Colonic mucosa (tissue), 4 donors: ENCODE data around the gene PIK3R2. TPM values are rescaled to one million over a fixed set of nuclear protein-coding genes. Genes with fewer than 3 reads are reported as not detected.
"Not testable (repeated sequence)": the region's sequence is repeated elsewhere in the genome, so short reads cannot be mapped to it uniquely, and the experiment has no call there.

ENCODE experiments used
- DNase-seq: peaks from one replicate; pipeline ENCODE4 v3.0.0-alpha.2; 2020
- H3K27ac ChIP-seq: fragments of 200-600 bp; one replicate; pipeline ENCODE4 v1.8.0; 2021
- H3K27me3 ChIP-seq: fragments of 200-600 bp; one replicate; pipeline ENCODE4 v1.8.0; 2021
- H3K36me3 ChIP-seq: fragments of 200-600 bp; one replicate; pipeline ENCODE4 v1.8.0; 2021
- H3K4me1 ChIP-seq: fragments of 200-600 bp; one replicate; pipeline ENCODE4 v1.8.0; 2021; ENCODE audit warnings: mild to moderate bottlenecking
- H3K4me3 ChIP-seq: fragments of 200-600 bp; one replicate; pipeline ENCODE4 v1.8.0; 2021
- H3K9ac ChIP-seq, 2 donors: one replicate each; pipeline ENCODE4 v1.7.0; 2013; ENCODE audit warnings: control low read depth in 2 of 2, low read depth in 2 of 2, low read length in 2 of 2
- H3K9me3 ChIP-seq: fragments of 200-600 bp; one replicate; pipeline ENCODE4 v1.8.0; 2021
- CTCF ChIP-seq: fragments of 200-600 bp; IDR thresholded peaks from one replicate; pipeline ENCODE4 v1.8.0; 2022; ENCODE audit warnings: antibody characterized with exemption, mild to moderate bottlenecking
- intact Hi-C: fragments of 100-400 bp; cut with DNase I; formaldehyde crosslinking; loops from one replicate; pipeline ENCODE4 v1.14.1; 2022
- total RNA-seq, 2 donors: library from RNA; stranded (reverse); fragmentation: NEBNext Ultra II Directional in 1 of 2; extraction: Animal tissue kit (Norgen Biotek cat#: 25700) in 1 of 2; gene quantifications; one replicate each; pipeline ENCODE4 v1.2.1, GENCODE V29; 2021
- donor health status: healthy.
- donor health status: DM: no; HTN: no; CAD: no.
- donor health status: DM: no; HTN: no; CAD: no.

Gene PIK3R2
- total RNA-seq, 2 donors from 2014 or later: 42.9 to 48.2 TPM

DNA sequence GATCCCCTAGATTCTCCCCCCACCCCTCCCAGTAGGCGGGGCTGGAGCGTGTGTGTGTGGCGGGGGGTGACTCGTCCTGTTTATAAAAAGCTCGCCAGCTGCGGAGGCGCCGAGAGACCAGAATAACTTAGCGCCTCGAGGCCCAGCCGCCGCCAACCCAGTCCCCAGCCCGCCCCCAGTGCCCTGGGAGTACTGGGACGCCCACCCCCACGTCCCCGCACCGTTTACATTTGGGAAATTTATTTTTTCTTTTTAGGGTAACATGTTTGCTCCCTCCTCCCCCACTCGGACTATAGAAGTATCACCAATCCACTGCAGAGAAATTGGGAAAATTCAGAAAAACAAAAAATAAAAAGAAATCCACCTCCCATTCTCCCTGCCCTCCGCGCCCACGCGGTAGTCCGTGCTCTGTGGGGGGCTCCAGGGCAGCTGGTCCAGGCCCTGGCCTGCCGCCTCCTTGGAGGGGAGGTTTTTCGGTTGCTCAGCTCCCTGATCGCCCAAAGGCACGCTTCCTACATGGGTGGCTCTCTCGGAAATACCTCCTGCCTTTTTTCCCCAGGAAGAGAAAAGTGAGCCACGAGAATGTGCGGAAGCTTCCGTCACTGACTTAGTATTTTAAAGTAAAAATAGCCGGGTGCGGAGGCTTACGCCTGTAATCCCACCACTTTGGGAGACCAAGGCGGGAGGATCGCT lies 52.4 kb downstream of the PIK3R2 start:
- H3K27me3 ChIP-seq: no peaks in the 10 kb centered on the region
- H3K27ac ChIP-seq: peak overlapping the region; percentile 92
- H3K9ac ChIP-seq: peak overlapping the region; percentile 77 to 83
- no peaks in the 10 kb centered on the region for H3K36me3 ChIP-seq
- peak overlapping the region; percentile 53 for H3K4me3 ChIP-seq
- H3K4me1 ChIP-seq: peaks cover 5% of the 10 kb centered on the region
- no peak for TF ChIP-seq CTCF
- intact Hi-C loops: loop anchor here (5.0 to 10.0 kb wide), 2 partner anchors 47 to 209 kb away; partner anchors contain the start of gene SSBP4
- H3K9me3 ChIP-seq: no peaks in the 10 kb centered on the region
- peak; percentile 80 for DNase-seq

DNA sequence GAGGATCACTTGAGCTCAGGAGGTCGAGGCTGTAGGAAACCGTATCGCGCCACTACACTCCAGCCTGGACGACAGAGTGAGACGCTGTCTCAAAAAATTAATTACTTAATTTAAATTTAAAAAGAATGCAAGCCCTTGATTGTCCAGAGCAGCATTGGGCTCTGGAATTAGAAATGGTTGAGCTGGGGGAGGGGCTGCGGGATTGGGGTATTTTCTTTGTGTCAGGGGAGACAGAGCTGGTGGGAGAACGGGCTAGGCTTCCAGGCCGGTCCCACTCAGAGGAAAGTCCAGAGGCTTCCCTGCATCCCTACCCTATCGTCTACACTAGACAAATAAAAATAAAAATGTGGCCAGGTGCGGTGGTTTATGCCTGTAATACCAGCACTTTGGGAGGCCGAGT lies 53.1 kb downstream of the PIK3R2 start:
- intact Hi-C loops: loop anchor here (5.0 to 10.0 kb wide), 2 partner anchors 46 to 209 kb away; partner anchors contain the start of gene SSBP4
- no peak overlapping the region for H3K27ac ChIP-seq
- H3K4me3 ChIP-seq: no peak overlapping the region
- H3K9me3 ChIP-seq: no peaks in the 10 kb centered on the region
- no peaks in the 10 kb centered on the region for H3K27me3 ChIP-seq
- H3K4me1 ChIP-seq: peaks cover 5% of the 10 kb centered on the region
- H3K36me3 ChIP-seq: no peaks in the 10 kb centered on the region
- TF ChIP-seq CTCF: no peak
- no peak for DNase-seq
- H3K9ac ChIP-seq: no peak overlapping the region

DNA sequence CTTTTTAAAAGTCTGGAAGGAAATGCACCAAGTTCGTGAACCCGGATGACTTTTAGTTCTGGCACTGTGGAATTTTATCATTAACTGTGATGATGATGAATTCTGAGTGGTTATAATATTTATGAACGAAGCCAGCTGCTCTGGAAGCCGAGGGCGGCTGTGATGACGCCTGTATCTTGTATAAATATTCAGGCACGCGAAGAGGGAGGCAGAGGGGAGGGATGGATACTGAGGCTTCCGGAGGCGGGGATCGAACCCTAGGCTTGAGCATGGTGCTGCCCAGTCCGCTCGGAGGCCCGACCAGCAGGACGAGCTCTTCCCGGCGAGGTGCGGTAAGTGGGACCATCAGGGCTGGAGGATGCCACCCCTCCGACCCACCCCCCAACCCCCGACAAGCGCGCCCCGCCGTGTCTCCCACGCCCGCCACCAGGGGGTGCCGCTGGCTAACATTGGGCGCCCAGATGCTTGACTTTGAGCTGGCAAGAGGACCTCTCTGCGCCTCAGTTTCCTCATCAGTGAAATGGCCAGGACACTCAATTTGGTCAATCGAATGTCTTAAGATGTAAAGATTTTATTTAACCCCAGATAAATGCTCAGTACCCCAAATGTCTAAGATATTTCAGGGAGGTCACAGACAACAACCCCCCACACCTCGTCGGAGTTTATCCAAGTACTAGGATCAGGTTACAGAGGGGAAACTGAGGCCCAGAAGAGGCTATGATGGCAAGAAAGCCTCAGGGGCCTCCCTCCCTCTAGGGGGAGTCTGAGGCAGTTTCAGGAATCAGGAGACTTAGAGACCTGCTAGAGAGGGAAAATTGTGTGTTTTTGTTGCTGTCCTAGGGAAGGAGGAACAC lies 55.4 kb downstream of the PIK3R2 start:
- peak; percentile 80 for TF ChIP-seq CTCF
- Histone ChIP-seq H3K4me1 (no peaks in the 10 kb centered on the region), H3K4me3 (no peak overlapping the region), H3K9me3 (no peaks in the 10 kb centered on the region), H3K9ac (no peak overlapping the region), H3K27me3 (no peaks in the 10 kb centered on the region), H3K36me3 (no peaks in the 10 kb centered on the region), H3K27ac (no peak overlapping the region)
- DNase-seq: peak; percentile 48
- intact Hi-C loops: loop anchor here (5.0 to 10.0 kb wide), 2 partner anchors 44 to 206 kb away; partner anchors contain the start of gene SSBP4

GRCh38 chr19:18209912-18210311 lies 56.9 kb downstream of the PIK3R2 start:
- H3K9ac ChIP-seq, H3K4me1 ChIP-seq, H3K9me3 ChIP-seq, H3K36me3 ChIP-seq, H3K27ac ChIP-seq, H3K27me3 ChIP-seq, DNase-seq, H3K4me3 ChIP-seq: not testable (repeated sequence)
- intact Hi-C loops: loop anchor here (5.0 to 10.0 kb wide), 3 partner anchors 42 to 205 kb away; partner anchors contain the start of gene SSBP4

- no peak for DNase-seq
- H3K9ac ChIP-seq: no peak overlapping the region
- intact Hi-C loops: loop anchor here (10.0 kb wide), 1 partner anchor 123 kb away; no protein-coding TSS in a partner anchor
Observed at GRCh38 chr19:18211683-18212082, 58.7 kb downstream of the PIK3R2 start.

More at GRCh38 chr19:18211683-18212082, 58.7 kb downstream of the PIK3R2 start:
- Histone ChIP-seq H3K4me3 (no peak overlapping the region), H3K27ac (no peak overlapping the region), H3K27me3 (no peaks in the 10 kb centered on the region), H3K4me1 (no peaks in the 10 kb centered on the region), H3K9me3 (no peaks in the 10 kb centered on the region), H3K36me3 (no peaks in the 10 kb centered on the region)
- TF ChIP-seq CTCF: no peak
